ENCODE data around the gene GSTM2. TPM values are rescaled to one million over a fixed set of nuclear protein-coding genes. Genes with fewer than 3 reads are reported as not detected.
A peak's percentile ranks its signal among the peaks of the same experiment; 100 is the strongest.

The GSTM2 gene
- total RNA-seq, 1 donor from 2014 or later = 76.9 TPM

- no peak overlapping the region for H3K4me3 Mint-ChIP-seq (ENCODE audit: low read depth)
- H3K27ac Mint-ChIP-seq = no peak overlapping the region
- DNase-seq (ENCODE audit: low spot score, unreplicated experiment) = no peak
- H3K9me3 Mint-ChIP-seq (ENCODE audit: low read depth) = no peaks in the 10 kb centered on the region
- no peaks in the 10 kb centered on the region for H3K27me3 Mint-ChIP-seq
- peaks cover 8% of the 10 kb centered on the region for H3K36me3 Mint-ChIP-seq (ENCODE audit: insufficient read depth)
- H3K4me1 Mint-ChIP-seq (ENCODE audit: low read depth) = no peaks in the 10 kb centered on the region
- no peak for TF ChIP-seq CTCF (IDR thresholded peaks at IDR 0.05; ENCODE audit: unreplicated experiment)
Measured at GRCh38 chr1:109627692-109628399, 40.0 kb upstream of the GSTM2 start.

GRCh38 chr1:109628540-109629321 is 39.1 kb upstream of the GSTM2 start:
- Mint-ChIP-seq H3K27me3 (no peaks in the 10 kb centered on the region), H3K9me3 (ENCODE audit: low read depth) (no peaks in the 10 kb centered on the region), H3K4me3 (ENCODE audit: low read depth) (no peak overlapping the region), H3K4me1 (ENCODE audit: low read depth) (no peaks in the 10 kb centered on the region), H3K27ac (no peak overlapping the region), H3K36me3 (ENCODE audit: insufficient read depth) (peaks cover 8% of the 10 kb centered on the region)
- no peak for DNase-seq (ENCODE audit: low spot score, unreplicated experiment)
- no peak for TF ChIP-seq CTCF (IDR thresholded peaks at IDR 0.05; ENCODE audit: unreplicated experiment)

- Mint-ChIP-seq H3K27ac (no peak overlapping the region), H3K4me3 (ENCODE audit: low read depth) (no peak overlapping the region), H3K9me3 (ENCODE audit: low read depth) (no peaks in the 10 kb centered on the region), H3K27me3 (no peaks in the 10 kb centered on the region), H3K36me3 (ENCODE audit: insufficient read depth) (peaks cover 8% of the 10 kb centered on the region), H3K4me1 (ENCODE audit: low read depth) (no peaks in the 10 kb centered on the region)
- no peak for DNase-seq (ENCODE audit: low spot score, unreplicated experiment)
- no peak for TF ChIP-seq CTCF (IDR thresholded peaks at IDR 0.05; ENCODE audit: unreplicated experiment)
Measured at GRCh38 chr1:109629372-109630030, 38.4 kb upstream of the GSTM2 start.

GRCh38 chr1:109630081-109630897 is 37.6 kb upstream of the GSTM2 start:
- Mint-ChIP-seq H3K27me3 (no peaks in the 10 kb centered on the region), H3K36me3 (ENCODE audit: insufficient read depth) (peaks cover 8% of the 10 kb centered on the region), H3K4me1 (ENCODE audit: low read depth) (no peaks in the 10 kb centered on the region), H3K9me3 (ENCODE audit: low read depth) (no peaks in the 10 kb centered on the region), H3K27ac (peak overlapping the region; percentile 62), H3K4me3 (ENCODE audit: low read depth) (no peak overlapping the region)
- peak; percentile 40 for TF ChIP-seq CTCF (IDR thresholded peaks at IDR 0.05; ENCODE audit: unreplicated experiment)
- DNase-seq (ENCODE audit: low spot score, unreplicated experiment) = no peak
